ENCODE results near the gene CYSRT1. TPM values are rescaled to one million over a fixed set of nuclear protein-coding genes. Genes with fewer than 3 reads are reported as not detected.

The CYSRT1 gene
- total RNA-seq, 1 experiment from 2014 or later, result 1.0 TPM

GRCh38 chr9:137204731-137205125 is 20.2 kb upstream of the CYSRT1 start:
- H3K9me3 ChIP-seq (ENCODE audit: control insufficient read depth, low read depth, low read length), result no peaks in the 10 kb centered on the region
- no peaks in the 10 kb centered on the region; the same call in 1 of the 2 replicates for H3K4me1 ChIP-seq (ENCODE audit: insufficient read depth, low read length)

More at GRCh38 chr9:137204731-137205125, 20.2 kb upstream of the CYSRT1 start:
- H4K91ac ChIP-seq (ENCODE audit: insufficient read length, low read depth, low read length), result no peak overlapping the region
- no peak overlapping the region for H2BK120ac ChIP-seq (ENCODE audit: low read depth, low read length, poor library complexity, severe bottlenecking)
- H3K14ac ChIP-seq (ENCODE audit: insufficient read depth, low read length), result no peak overlapping the region
- H3K27ac ChIP-seq (ENCODE audit: insufficient read length, low read depth, low read length), result no peak overlapping the region
- H4K20me1 ChIP-seq (ENCODE audit: control insufficient read depth, insufficient read depth, insufficient read length), result no peaks in the 10 kb centered on the region
- Mint-ChIP-seq H3K27me3 (ENCODE audit: low read depth) (no peaks in the 10 kb centered on the region), H3K4me3 (peak overlapping the region; percentile 93 to 99), H3K36me3 (ENCODE audit: insufficient read depth in 1 of 3, low read depth in 3 of 3) (peaks cover 6 to 32% (median 24%) of the 10 kb centered on the region in 3 experiments), H3K27ac (peak overlapping the region; percentile 81 to 97 (median 90); a peak in 5 of 7 replicates), H3K9me3 (no peaks in the 10 kb centered on the region), H3K4me1 (peaks cover 25 to 33% of the 10 kb centered on the region in 2 experiments)
- H3K56ac ChIP-seq (ENCODE audit: insufficient read length, low read depth, low read length), result no peak overlapping the region
- TF ChIP-seq, protein P1, sequence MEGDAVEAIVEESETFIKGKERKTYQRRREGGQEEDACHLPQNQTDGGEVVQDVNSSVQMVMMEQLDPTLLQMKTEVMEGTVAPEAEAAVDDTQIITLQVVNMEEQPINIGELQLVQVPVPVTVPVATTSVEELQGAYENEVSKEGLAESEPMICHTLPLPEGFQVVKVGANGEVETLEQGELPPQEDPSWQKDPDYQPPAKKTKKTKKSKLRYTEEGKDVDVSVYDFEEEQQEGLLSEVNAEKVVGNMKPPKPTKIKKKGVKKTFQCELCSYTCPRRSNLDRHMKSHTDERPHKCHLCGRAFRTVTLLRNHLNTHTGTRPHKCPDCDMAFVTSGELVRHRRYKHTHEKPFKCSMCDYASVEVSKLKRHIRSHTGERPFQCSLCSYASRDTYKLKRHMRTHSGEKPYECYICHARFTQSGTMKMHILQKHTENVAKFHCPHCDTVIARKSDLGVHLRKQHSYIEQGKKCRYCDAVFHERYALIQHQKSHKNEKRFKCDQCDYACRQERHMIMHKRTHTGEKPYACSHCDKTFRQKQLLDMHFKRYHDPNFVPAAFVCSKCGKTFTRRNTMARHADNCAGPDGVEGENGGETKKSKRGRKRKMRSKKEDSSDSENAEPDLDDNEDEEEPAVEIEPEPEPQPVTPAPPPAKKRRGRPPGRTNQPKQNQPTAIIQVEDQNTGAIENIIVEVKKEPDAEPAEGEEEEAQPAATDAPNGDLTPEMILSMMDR (conservative IDR thresholded peaks at IDR 0.05), result no peak
- H2AK5ac ChIP-seq (ENCODE audit: insufficient read length, low read length), result no peak overlapping the region
- no peak for DNase-seq
- H3K79me1 ChIP-seq (ENCODE audit: insufficient read depth, low read depth, low read length, poor library complexity, severe bottlenecking), result peaks cover 19% of the 10 kb centered on the region
- no peak overlapping the region for H4K8ac ChIP-seq (replicated peaks; ENCODE audit: insufficient read length, low read depth, low read length)
- H3K4ac ChIP-seq (ENCODE audit: low read depth, low read length), result no peak overlapping the region
- no peak overlapping the region for H3K23ac ChIP-seq (ENCODE audit: insufficient read length, low read depth, low read length)
- peak overlapping the region; percentile 70 for H3K9ac ChIP-seq (ENCODE audit: extremely low read depth, insufficient read length, low read length)
- H3K23me2 ChIP-seq (ENCODE audit: insufficient read length, low read depth, low read length, poor library complexity, severe bottlenecking), result peaks cover 8% of the 10 kb centered on the region
- peak overlapping the region; percentile 68 for H3K4me2 ChIP-seq (ENCODE audit: insufficient read depth, insufficient read length, low read length)
- H4K5ac ChIP-seq (ENCODE audit: insufficient read length, low read depth, low read length), result no peak overlapping the region
- no CpG with 5 or more reads among the region's 21 CpGs for WGBS (ENCODE audit: extremely low coverage, insufficient read length, low lambda C conversion rate)
- H3K27me3 ChIP-seq (ENCODE audit: insufficient read depth, low read length), result no peaks in the 10 kb centered on the region
- no peak overlapping the region for H2BK12ac ChIP-seq (ENCODE audit: insufficient read length, low read depth, low read length)
- H3K79me2 ChIP-seq (ENCODE audit: insufficient read depth, low read length), result peaks cover 13% of the 10 kb centered on the region; the same call in 1 of the 2 replicates
- H2BK5ac ChIP-seq (ENCODE audit: insufficient read length, low read length), result no peak overlapping the region
- H3T11ph ChIP-seq (ENCODE audit: low read length), result no peak overlapping the region
- H2BK20ac ChIP-seq (ENCODE audit: low read depth, low read length, poor library complexity, severe bottlenecking), result no peak overlapping the region
- H2BK15ac ChIP-seq (ENCODE audit: low read depth, low read length), result no peak overlapping the region
- no peak overlapping the region for H3K18ac ChIP-seq (ENCODE audit: insufficient read length, low read depth, low read length)
- H2AFZ ChIP-seq (ENCODE audit: low read length), result no peak overlapping the region

All from H9 (cell line).